Left ventricle myocardium inferior (tissue), 1 donor: ENCODE measurements around the gene ORM2. TPM values are rescaled to one million over a fixed set of nuclear protein-coding genes. Genes with fewer than 3 reads are reported as not detected.

Source experiments
- DNase-seq: peaks from one replicate; pipeline ENCODE4 v3.0.0-alpha.2; 2020
- H3K27ac ChIP-seq: fragments of 200-600 bp; replicated peaks from 2 replicates; pipeline ENCODE4 v1.8.0; 2021
- H3K27me3 ChIP-seq: fragments of 200-600 bp; 2 replicates; pipeline ENCODE4 v1.8.0; 2021; ENCODE audit warnings: low read depth
- H3K36me3 ChIP-seq: fragments of 200-600 bp; 2 replicates; pipeline ENCODE4 v1.8.0; 2021
- H3K4me1 ChIP-seq: fragments of 200-600 bp; 2 replicates; pipeline ENCODE4 v1.8.0; 2021
- H3K4me3 ChIP-seq: fragments of 200-600 bp; 2 replicates; pipeline ENCODE4 v1.8.0; 2021; ENCODE audit warnings: mild to moderate bottlenecking, moderate library complexity
- H3K9me3 ChIP-seq: fragments of 200-600 bp; replicated peaks from 2 replicates; pipeline ENCODE4 v1.8.0; 2021
- intact Hi-C: fragments of 100-400 bp; cut with micrococcal nuclease; formaldehyde crosslinking; loops from one replicate; pipeline ENCODE4 v1.11.0; 2022
- total RNA-seq: library from RNA; stranded (reverse); fragmentation: NEBNext Ultra II Directional; extraction: Animal tissue kit (Norgen Biotek cat#: 25700); gene quantifications from one replicate; pipeline ENCODE4 v1.2.1, GENCODE V29; 2021
- TF ChIP-seq, protein P1 (sequence below): fragments of 200-600 bp; IDR thresholded peaks from 2 replicates; pipeline ENCODE4 v1.8.0; 2021; ENCODE audit warnings: antibody characterized with exemption, mild to moderate bottlenecking, borderline replicate concordance
- donor health status: DM: no; HTN: yes; CAD: no; lungs with severe emphysema.

Gene ORM2
- total RNA-seq, 1 donor from 2014 or later: not detected

DNA sequence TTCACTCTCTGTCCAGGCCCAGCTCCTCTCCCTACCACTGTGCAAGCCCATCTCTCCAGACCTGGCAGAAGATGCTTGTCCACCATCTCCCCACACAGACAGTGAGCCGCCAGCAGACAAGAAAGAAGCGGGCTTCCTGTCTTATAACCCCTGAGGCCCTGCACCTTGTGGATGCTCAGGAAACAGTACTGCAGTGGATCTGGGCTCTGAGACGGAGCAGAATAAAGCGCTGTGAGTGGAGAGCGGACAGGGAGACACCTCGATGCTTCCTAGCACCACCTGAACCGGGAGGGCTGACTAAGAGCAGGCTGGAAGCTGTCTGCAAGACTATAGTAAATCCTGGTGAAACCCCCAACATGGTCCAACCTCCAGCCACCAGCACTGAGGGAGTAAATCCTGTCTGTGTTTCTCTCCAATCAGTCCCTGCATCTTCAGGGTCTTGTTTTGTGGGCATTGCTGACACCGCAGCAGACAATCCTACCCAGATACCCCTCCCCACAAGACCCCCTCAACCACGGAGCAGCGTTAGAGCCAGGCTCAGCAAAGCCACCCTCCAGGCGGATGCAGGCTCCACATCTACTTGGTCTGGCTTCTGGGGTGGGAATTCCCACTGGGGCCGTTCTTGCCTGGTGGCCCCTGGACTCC, 18.7 kb downstream of the ORM2 start:
- H3K36me3 ChIP-seq: peaks cover 86% of the 10 kb centered on the region
- no peak for DNase-seq
- no peaks in the 10 kb centered on the region for H3K9me3 ChIP-seq
- intact Hi-C loops: no loop called here
- TF ChIP-seq, protein P1, sequence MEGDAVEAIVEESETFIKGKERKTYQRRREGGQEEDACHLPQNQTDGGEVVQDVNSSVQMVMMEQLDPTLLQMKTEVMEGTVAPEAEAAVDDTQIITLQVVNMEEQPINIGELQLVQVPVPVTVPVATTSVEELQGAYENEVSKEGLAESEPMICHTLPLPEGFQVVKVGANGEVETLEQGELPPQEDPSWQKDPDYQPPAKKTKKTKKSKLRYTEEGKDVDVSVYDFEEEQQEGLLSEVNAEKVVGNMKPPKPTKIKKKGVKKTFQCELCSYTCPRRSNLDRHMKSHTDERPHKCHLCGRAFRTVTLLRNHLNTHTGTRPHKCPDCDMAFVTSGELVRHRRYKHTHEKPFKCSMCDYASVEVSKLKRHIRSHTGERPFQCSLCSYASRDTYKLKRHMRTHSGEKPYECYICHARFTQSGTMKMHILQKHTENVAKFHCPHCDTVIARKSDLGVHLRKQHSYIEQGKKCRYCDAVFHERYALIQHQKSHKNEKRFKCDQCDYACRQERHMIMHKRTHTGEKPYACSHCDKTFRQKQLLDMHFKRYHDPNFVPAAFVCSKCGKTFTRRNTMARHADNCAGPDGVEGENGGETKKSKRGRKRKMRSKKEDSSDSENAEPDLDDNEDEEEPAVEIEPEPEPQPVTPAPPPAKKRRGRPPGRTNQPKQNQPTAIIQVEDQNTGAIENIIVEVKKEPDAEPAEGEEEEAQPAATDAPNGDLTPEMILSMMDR: no peak
- no peak overlapping the region for H3K4me3 ChIP-seq
- H3K27me3 ChIP-seq: no peaks in the 10 kb centered on the region
- no peak overlapping the region for H3K27ac ChIP-seq
- H3K4me1 ChIP-seq: peaks cover 10% of the 10 kb centered on the region

GRCh38 chr9:114348906-114349482, 19.3 kb downstream of the ORM2 start:
- H3K4me1 ChIP-seq: peaks cover 10% of the 10 kb centered on the region
- H3K27me3 ChIP-seq: no peaks in the 10 kb centered on the region
- intact Hi-C loops: no loop called here
- H3K9me3 ChIP-seq: no peaks in the 10 kb centered on the region
- TF ChIP-seq, protein P1: no peak
- peaks cover 84% of the 10 kb centered on the region for H3K36me3 ChIP-seq
- DNase-seq: no peak
- no peak overlapping the region for H3K4me3 ChIP-seq
- H3K27ac ChIP-seq: no peak overlapping the region

DNA sequence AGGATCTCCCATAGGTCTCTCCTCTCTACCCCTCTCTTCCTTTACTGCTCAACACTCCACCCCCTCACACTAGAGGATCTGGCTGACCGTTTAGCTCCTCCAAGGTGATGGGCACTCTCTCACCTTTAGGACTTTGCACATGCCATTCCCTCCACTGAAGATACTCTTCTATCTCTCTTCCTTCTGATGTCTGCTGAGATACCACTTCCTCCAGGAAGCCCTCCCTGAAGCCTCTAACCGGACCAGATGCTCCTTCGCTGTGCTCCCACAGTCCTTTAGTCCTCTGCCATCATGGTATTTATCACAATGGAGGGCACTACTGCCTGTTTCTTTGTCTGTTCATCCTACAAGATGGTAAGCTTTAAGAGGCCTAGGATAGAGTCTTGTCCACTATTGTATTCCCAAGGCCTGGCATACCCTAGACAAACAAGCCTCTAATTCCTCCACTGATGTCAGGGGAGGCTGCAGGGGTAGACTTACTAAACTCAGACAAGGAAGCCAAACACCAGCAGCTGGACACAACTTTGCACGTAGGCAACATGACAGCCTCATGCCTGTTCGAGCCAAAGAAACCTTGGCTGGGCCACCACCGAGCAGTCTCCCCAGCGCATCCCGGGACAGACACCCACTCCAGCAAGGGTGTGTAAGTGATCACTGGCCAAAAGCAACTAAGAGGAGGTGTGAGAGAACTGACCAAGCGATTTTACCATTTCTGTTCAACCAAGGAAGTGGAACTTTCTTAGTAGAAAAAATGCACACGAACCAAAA, 20.2 kb downstream of the ORM2 start:
- peaks cover 10% of the 10 kb centered on the region for H3K4me1 ChIP-seq
- H3K9me3 ChIP-seq: no peaks in the 10 kb centered on the region
- intact Hi-C loops: no loop called here
- no peak overlapping the region for H3K27ac ChIP-seq
- H3K27me3 ChIP-seq: no peaks in the 10 kb centered on the region
- TF ChIP-seq, protein P1: no peak
- DNase-seq: no peak
- peaks cover 80% of the 10 kb centered on the region for H3K36me3 ChIP-seq
- H3K4me3 ChIP-seq: no peak overlapping the region

GRCh38 chr9:114350636-114351401, 21.1 kb downstream of the ORM2 start:
- TF ChIP-seq, protein P1: no peak
- intact Hi-C loops: no loop called here
- H3K27ac ChIP-seq: no peak overlapping the region

GRCh38 chr9:114351932-114352331, 22.3 kb downstream of the ORM2 start:
- H3K36me3 ChIP-seq: peaks cover 81% of the 10 kb centered on the region
- H3K4me1 ChIP-seq: peaks cover 10% of the 10 kb centered on the region
- H3K27me3 ChIP-seq: no peaks in the 10 kb centered on the region
- H3K9me3 ChIP-seq: no peaks in the 10 kb centered on the region
- TF ChIP-seq, protein P1: no peak
- no peak overlapping the region for H3K4me3 ChIP-seq
- intact Hi-C loops: no loop called here
- H3K27ac ChIP-seq: no peak overlapping the region
- no peak for DNase-seq

More at GRCh38 chr9:114350636-114351401, 21.1 kb downstream of the ORM2 start:
- peaks cover 10% of the 10 kb centered on the region for H3K4me1 ChIP-seq
- no peak overlapping the region for H3K4me3 ChIP-seq
- H3K36me3 ChIP-seq: peaks cover 81% of the 10 kb centered on the region
- H3K9me3 ChIP-seq: no peaks in the 10 kb centered on the region
- H3K27me3 ChIP-seq: no peaks in the 10 kb centered on the region
- no peak for DNase-seq
